Neural crest cell (in vitro differentiated cells): ENCODE data around the gene TRMU. TPM values are rescaled to one million over a fixed set of nuclear protein-coding genes. Genes with fewer than 3 reads are reported as not detected.

ENCODE experiments used
- DNase-seq: peaks from one replicate; pipeline ENCODE4 v3.0.0; 2021; ENCODE audit warnings: low read depth, mixed read lengths, low spot score
- H3K27ac Mint-ChIP-seq: one replicate; pipeline ENCODE4 v1.8.0; 2021; ENCODE audit warnings: mild to moderate bottlenecking, mixed read lengths; ENCODE audit not compliant: unreplicated experiment
- H3K27me3 Mint-ChIP-seq: 2 replicates; pipeline ENCODE4 v1.8.0; 2021; ENCODE audit warnings: low read depth, mild to moderate bottlenecking, mixed read lengths
- H3K36me3 Mint-ChIP-seq: 2 replicates; pipeline ENCODE4 v1.8.0; 2021; ENCODE audit warnings: low read depth, mild to moderate bottlenecking, mixed read lengths
- H3K4me1 Mint-ChIP-seq: 2 replicates; pipeline ENCODE4 v1.8.0; 2021; ENCODE audit warnings: mixed read lengths
- H3K4me3 Mint-ChIP-seq: one replicate; pipeline ENCODE4 v1.8.0; 2021; ENCODE audit warnings: mild to moderate bottlenecking, mixed read lengths
- H3K9me3 Mint-ChIP-seq: 2 replicates; pipeline ENCODE4 v1.8.0; 2021; ENCODE audit warnings: mixed read lengths
- CTCF ChIP-seq: fragments of 200-600 bp; sonication (generic); conservative IDR thresholded peaks from 2 replicates; pipeline ENCODE4 v1.5.0; 2021; ENCODE audit warnings: antibody characterized with exemption, mild to moderate bottlenecking
- total RNA-seq: library from RNA; stranded (reverse); gene quantifications from 2 replicates; pipeline ENCODE4 v1.2.1, GENCODE V29; 2021

TRMU gene
- total RNA-seq, 1 donor from 2014 or later = 87.0 TPM

GRCh38 chr22:46292732-46293131 is 42.8 kb upstream of the TRMU start:
- Mint-ChIP-seq H3K4me3 (peak overlapping the region; percentile 15), H3K9me3 (no peaks in the 10 kb centered on the region), H3K36me3 (peaks cover 6% of the 10 kb centered on the region), H3K27me3 (no peaks in the 10 kb centered on the region), H3K4me1 (peaks cover 22% of the 10 kb centered on the region), H3K27ac (no peak overlapping the region)
- no peak for TF ChIP-seq CTCF
- DNase-seq = no peak

- no peaks in the 10 kb centered on the region for H3K9me3 Mint-ChIP-seq
- peak overlapping the region; percentile 27 for H3K4me3 Mint-ChIP-seq
- no peak for TF ChIP-seq CTCF
- peaks cover 7% of the 10 kb centered on the region for H3K36me3 Mint-ChIP-seq
- peaks cover 28% of the 10 kb centered on the region for H3K4me1 Mint-ChIP-seq
- no peaks in the 10 kb centered on the region for H3K27me3 Mint-ChIP-seq
- no peak for DNase-seq
- H3K27ac Mint-ChIP-seq = peak overlapping the region; percentile 27
These were observed 41.8 kb upstream of the TRMU start for GRCh38 chr22:46293577-46294260.

- Mint-ChIP-seq H3K9me3 (no peaks in the 10 kb centered on the region), H3K4me1 (peaks cover 37% of the 10 kb centered on the region), H3K4me3 (peak overlapping the region; percentile 81), H3K36me3 (peaks cover 8% of the 10 kb centered on the region), H3K27me3 (no peaks in the 10 kb centered on the region), H3K27ac (no peak overlapping the region)
- no peak for DNase-seq
- no peak for TF ChIP-seq CTCF
These were observed 40.7 kb upstream of the TRMU start for GRCh38 chr22:46294784-46295183.

GRCh38 chr22:46295277-46295971 is 40.1 kb upstream of the TRMU start:
- Mint-ChIP-seq H3K36me3 (peaks cover 9% of the 10 kb centered on the region), H3K4me1 (peaks cover 39% of the 10 kb centered on the region), H3K27me3 (no peaks in the 10 kb centered on the region), H3K4me3 (peak overlapping the region; percentile 88), H3K9me3 (no peaks in the 10 kb centered on the region), H3K27ac (no peak overlapping the region)
- no peak for TF ChIP-seq CTCF
- no peak for DNase-seq

GRCh38 chr22:46296257-46297150 is 39.0 kb upstream of the TRMU start, which contains the start of gene GTSE1:
GTSE1 (plus strand) TSS chr22:46296870; CDS start chr22:46297401, 531 bp downstream.
- peak within 1 kb of the TSS; percentile 88 for H3K4me3 Mint-ChIP-seq
- H3K9me3 Mint-ChIP-seq = no peaks in the 10 kb centered on the region
- peak within 1 kb of the TSS; percentile 63 for H3K27ac Mint-ChIP-seq
- H3K27me3 Mint-ChIP-seq = no peaks in the 10 kb centered on the region
- peak; percentile 92 for DNase-seq
- TF ChIP-seq CTCF = no peak
- peaks cover 47% of the 10 kb centered on the region for H3K4me1 Mint-ChIP-seq
- peaks cover 15% of the 10 kb centered on the region for H3K36me3 Mint-ChIP-seq
